GM19455 (cell line): Measurements from ENCODE around the gene KAZN.

Source experiments
- ATAC-seq: cut with Tn5 transposase; IDR thresholded peaks from one replicate; pipeline ENCODE4 v1.9.1; 2021; ENCODE audit not compliant: unreplicated experiment

The KAZN gene

DNA sequence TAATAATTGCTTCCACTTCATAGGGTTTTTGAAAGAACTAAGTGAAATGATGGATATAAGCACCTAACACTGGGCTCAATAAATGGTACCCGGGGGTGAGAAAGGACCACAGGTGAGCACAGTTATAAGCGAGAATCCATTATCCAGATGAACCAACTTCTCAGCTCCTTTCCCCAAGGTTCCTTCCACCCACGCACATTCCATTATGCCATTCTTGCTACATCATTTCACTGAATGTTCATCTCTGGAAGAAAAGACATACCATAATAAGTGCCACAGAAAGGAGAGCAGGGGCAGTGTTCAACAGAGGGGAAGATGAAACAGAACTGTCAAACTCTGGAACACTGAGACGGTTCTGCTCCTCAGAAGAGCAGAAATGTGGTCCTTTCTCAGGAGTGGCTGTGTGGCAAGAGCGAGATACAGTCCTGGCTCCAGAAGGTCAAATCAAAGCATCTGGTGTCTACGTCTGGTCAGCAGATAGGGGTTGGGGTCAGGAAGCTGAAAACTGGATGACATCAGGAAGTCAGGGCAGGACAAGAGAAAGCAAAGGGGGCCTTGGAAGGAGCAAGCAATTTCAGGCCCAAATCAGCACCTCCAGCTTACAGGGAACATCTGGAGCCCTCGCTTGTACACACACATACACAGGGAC is 299.6 kb downstream of the KAZN start:
- ATAC-seq = no peak

DNA sequence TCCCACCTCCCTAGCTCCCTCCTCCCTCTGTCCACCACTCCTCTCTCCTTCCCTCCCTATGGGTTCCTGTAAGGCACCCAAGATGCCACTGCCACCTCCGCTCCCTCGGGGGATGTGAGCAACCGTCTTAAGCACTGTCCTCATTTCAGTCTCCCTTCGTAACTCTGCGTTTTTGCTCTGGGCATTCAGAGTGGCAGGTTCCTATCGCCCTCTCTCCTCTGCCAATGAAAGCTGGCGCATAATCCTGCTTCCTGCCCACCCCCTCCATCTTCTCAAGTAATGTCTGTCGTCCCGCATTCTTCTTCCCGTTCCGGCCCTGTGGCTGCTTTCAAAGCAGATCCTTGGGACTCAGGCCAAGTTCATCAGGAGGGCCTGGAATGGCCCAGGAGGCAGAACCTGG is 301.2 kb downstream of the KAZN start:
- no peak for ATAC-seq

DNA sequence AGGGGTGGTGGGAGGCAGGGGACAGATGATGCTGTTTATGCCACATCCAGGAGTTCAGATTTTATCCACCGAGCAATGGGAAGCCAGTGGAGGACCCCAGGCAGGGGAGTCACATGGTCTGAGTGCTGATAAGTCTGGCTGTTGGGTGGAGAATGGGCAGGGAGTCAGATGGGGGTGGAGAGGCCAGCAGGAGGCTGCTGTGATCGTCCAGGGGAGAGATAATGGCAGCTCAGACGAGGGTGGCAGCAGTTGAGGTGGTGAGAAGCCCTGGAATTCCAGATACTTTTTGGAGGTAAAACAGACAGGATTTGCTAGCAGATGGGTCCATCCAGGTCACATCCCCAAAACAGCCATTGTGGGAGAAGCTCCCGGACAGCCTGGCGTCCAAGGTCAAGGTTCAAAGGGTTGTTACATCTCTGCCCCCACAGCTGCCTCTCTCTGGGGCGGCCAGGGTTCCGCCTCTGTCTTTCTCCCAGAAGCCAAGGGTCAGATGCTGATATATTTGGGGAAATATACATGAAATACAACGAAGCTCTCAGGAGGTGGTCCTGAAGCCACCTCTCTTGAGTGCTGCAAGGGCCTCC is 303.0 kb downstream of the KAZN start:
- ATAC-seq = no peak

DNA sequence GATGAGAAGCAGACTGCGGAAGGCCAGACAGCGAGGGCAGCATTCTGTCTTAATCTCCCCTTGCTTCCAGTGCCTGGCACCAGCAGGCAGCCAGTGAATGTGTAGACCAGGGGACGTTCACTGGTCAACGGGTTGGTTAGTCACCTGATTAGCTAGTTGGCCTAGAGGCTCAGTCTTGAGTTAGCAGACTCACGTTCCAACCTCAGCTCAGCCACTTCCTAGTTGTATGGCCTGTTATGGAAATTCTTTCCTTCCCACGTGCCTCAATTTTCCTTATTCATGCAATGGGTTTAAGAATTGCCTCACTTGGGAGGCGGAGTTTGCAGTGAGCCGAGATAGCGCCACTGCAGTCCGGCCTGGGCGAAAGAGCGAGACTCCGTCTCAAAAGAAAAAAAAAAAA is 305.4 kb downstream of the KAZN start:
- ATAC-seq = no peak

DNA sequence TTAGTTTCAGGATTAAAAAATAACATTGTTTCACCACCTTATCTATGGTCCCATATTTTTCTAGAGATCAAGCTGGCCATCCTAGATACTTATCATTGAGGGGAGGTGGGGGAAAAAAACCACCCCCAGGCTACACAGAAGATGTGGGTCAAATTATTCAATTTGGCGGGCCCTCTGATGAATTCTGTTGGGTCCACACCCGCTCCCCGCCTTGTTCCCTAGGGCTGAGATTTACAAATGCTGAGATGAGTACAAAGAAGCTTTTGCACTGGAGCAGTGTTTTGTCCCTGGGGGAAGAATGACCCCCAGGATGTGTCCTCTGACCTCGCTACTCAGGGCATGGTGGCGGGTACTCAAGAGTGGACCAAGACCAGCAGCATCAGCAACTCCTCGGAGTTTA is 308.2 kb downstream of the KAZN start:
- ATAC-seq = no peak

DNA sequence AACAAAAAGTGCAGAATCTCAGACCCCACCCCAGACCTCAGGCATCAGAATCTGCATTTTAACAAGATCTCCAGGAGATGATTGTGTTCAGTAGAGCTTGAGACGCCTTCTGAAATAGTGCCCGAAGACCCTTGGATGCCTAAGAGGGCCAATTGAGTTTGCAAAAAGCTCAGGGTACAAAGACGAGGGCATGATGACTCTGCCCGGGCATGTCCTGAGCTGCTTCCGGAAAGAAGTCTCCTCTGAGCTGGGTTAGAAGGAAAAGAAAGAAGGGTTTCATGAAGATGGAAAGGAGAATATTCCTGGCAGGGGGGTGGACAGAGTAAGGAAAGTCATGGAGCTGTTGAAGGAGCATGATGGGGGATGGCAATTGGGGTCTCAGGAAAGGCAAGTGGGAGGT is 308.9 kb downstream of the KAZN start:
- ATAC-seq = no peak

DNA sequence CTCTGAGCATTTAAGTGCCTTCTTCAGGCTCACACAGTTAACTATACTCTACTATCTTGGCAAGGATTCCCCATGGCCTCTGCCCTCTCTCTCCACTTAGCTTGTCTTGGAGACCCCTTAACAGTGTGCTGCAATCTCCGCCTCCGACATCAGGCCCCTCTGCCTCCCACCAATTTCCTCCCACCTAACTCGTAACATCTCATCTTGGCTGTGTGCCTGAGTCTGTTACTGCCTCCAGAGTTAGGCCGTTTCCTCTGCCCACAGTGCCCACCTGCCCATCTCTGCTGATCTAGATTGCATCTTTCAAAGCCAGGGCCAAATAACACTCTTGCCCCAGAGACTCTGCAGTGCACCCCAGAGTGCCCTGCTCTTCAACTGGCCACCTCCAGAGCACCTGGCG is 310.8 kb downstream of the KAZN start:
- no peak for ATAC-seq

DNA sequence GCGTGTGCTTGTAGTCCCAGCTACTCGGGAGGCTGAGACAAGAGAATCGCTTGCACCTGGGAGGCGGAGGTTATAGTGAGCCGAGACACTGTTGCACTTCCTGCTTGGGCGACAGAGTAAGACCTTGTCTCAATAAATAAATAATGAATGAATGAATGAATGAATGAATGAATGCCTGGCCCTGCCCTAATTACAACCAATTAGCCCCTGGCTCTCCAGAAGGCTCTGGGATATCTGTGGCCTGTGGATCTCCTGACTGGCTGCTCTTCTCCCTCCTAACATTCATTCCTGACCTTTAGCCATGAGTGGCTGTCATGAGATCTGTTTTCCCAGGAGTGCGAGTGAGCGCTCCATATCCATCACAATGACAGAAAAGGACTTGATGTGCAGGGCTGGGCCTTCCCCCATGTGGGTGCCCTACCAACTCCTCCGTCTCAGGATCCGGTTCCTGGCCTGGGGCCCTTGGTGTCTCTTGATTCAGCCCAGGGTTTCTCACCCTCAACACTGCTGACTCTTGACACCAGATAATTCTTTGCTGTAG is 311.5 kb downstream of the KAZN start:
- ATAC-seq = no peak

DNA sequence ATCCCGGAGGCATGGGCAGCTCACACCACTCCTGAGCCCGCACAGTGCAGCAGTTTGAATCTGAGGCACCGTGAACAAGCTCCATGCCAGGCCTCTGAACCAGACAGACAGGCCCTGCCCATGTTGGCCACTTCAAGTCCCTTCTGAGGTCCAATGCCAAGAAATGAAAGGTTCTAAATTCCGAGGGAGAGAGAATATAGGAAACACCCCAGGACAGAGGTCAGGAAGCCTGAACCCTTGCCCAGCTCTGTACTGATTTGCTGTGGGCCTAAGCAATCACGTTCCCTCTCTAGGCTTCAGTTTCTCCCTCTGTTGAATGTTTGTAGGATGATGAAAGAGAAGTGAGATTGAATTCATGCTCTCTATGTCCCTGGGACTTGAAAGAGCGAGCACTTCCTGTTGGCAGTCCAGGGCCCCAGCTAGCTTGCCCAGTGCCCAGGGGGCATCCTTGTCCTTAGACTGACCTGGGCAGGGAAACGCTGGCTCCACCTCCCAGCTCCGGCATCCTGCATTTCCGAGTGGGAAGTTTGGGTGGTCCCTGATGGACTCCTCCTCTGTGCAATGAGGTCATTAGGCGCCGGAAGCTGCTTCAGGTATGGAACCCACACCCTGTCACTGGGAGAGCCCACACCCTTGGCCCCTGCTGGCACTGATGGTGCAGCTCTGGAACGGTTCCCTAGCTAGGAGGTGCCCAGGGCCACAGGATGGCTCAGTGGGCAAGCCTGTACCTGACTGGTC is 312.7 kb downstream of the KAZN start:
- ATAC-seq = no peak

DNA sequence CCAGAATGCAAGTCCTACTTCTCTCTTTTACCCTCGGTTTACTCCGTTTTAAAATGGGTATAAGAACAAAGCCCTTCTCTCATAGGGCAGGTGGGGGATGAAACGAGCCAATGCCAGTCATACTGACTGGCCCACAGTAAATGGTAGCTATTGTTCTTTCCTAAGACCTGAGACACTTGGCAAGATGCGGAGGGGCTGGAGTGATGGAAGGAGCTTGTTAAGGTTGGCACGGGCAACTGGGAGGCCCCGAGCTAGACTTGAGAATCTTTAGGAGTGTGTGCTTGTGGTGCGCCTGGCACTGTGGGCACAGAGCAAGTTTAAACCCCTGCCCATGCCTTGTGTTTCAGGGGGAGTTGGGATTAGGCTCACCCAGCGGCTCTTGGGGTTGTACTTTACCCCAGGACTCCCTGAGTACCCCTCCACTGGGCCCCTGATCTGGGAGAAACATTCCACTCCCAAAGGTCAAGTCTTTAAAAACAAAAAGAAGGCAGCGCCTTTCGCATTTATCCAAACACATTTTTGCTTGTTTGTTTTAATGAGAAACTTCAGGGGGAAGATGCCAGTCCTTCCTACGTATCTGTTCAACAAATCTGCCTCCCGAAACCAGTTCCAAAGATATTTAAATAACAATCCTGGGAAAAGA is 314.5 kb downstream of the KAZN start:
- ATAC-seq = no peak

DNA sequence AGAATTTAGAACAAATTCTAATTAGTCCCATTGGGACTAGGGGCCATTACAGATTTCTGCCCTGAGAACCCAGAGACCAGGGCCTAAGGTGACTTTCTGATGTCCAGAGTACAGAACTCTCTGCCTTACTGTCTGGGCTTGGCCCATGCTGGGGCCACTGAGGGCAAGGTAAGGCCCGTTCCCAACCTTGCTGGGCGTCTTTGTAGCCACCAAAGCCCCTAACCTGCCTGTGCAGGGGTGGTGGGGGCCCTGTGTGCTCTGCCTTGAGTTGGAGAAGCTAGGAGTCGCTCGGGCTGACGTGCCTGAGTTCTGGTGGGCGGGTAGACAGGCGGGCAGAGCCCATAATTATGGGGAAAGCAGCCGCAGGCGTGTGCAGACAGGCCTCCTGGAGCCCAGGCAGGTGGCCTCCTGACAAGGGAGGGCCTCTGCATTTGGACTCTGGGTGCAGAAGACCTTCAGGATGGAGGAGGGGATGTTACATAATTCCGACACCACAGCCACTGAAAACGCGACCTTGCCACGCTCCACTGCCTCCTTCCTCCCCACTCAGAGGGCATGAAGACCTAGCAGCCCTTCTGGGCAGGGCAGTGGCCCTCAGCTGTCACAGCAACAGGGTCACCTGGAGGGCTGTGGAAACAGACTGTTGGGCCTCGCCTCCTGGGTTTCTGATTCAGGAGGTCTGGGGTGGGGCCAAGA is 315.1 kb downstream of the KAZN start:
- no peak for ATAC-seq

DNA sequence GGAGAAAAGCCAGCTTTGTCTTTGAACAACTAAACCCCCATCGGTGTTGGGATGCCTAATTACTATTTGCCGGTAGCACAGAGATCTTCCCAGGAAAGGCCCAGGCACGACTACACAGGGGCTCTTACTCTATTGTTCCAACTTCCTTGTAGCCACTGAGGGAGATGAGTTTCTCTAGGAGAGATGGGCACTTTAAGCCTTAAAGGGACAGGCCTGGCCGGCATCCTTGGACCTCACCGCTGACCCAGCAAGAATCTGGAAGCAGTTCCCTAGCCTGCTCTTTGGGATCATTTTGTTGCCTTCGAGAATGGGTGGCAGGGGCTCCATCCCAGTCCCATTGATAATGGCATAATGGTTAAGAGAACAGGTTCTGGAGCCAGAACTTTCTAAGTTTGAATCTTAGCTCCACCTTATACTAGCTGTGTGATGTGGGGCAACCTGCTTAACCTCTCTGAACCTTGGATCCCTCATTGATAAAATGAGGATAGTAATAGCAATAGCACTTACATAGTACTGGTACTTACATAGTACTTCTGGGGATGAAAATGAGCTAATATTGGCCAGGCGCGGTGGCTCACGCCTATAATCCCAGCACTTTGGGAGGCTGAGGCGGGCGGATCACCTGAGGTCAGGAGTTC is 316.0 kb downstream of the KAZN start:
- ATAC-seq = no peak

DNA sequence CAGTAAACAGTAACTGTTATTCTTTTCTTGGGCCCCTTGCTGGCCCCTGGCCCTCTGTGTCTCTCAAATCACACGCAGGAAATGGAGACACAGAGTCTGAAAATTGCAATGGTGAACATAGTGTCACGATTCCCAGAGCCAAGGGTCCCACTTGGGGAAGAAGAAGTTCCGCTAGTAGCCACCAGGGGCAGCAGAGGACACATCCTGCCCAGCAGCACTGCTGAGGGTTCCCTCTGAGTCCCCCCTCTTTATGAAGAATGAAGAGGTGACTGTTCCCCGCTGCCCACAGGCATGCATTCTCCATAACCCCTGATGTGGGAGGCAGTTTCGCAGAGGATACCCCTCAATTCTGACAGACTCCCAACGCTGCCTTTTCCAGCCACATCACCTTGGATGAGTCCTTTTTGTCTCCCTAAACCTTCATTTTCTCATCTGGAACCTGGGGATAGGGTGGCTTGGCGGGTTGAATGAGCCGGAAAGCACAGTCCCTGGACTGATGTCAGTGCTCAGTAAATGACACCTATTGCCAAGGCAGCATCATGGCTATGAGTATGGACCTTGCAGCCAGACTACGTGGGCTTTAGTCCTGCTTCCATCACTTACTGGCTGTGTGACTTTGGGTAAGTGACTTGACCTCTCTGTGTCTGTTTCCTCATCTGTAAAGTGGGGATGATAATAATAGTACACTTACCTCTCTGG is 317.0 kb downstream of the KAZN start:
- peak; percentile 68 for ATAC-seq

DNA sequence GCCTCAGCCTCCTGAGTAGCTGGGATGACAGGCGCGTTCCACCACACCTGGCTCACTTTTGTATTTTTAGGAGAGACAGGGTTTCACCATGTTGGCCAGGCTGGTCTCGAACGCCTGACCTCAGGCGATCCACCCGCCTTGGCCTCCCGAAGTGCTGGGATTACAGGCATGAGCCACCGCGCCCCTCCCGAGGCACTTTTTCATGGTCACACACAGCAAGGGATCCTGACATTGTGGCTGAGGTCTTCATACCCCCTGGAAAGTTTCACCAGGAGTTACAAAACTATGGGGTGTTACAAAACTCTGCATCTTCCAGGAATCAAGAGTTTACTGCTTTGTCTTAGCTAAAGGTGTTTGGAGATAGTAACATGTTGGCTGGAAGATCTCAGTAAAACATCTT is 320.8 kb downstream of the KAZN start:
- ATAC-seq = no peak

DNA sequence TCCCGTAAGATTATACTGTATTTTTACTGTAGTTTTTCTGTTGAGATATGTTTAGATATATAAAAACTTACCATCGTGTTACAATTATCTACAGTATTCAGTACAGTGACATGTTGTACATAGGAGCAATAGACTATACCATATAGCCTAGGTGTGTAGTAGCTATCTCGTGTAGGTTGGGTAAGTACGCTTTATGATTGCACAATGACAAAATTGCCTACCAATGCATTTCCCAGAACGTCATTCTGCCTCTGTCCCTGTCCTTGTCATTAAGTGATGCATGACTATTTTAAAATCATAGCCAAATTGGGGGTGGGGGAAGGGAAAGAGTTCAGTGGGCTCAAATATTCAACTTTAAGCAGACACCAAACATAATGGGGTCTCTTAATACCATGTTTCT is 321.3 kb downstream of the KAZN start:
- ATAC-seq = no peak

DNA sequence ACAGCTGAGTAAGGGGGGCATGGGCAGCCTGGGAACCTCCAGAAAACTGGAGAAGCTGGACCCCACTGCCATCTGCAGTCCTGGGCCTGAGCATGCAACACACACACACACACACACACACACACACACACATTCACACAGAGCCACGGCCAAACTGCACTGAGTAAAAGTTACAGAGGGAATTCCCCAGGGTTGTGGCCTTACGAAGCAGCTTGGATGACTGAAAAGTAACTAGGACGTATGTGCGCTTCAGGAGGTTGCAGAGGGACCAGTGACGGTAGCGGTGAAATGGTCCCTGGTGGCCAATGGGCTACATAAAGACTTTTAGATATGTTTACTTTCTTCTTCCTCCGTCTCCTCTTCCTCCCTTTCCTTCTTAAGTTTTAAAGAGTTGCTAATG is 322.6 kb downstream of the KAZN start:
- no peak for ATAC-seq

DNA sequence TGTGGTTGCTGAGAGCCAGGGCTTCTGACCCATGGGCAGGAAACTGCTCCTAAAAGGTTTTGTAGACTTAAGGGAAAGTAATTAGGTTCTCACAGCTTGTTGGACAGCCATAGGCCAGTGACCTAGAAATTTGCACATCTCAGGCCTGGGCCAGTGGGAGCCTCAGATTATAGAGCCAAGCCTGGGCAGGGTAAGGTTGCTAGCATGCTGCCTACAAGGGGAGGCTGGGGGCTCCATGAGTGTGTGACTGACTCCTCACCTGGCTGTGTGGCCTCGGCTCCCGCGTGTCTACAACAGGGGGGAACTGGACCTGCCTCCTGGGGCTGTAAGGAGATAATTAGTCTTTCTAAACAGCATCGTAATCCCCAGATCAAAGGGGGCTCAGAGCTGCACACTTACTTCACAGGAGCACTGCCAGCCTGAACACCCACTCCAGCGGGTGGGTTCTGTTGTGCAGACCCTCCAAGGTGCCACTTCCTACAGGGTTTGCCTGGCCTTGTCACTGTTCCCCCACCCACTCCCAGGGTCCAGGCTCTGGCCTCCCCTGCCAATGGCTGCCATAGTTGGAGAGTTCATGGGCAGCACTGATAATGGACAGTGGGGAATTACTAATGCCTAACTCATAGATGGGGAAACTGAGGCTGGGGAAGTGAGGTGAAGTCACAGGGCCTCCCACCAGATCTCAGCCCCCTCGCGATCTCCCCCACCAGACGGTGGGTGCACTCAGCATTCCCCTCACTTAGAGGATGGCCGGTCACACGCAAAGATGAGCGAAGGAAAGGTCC is 324.6 kb downstream of the KAZN start:
- ATAC-seq = no peak

DNA sequence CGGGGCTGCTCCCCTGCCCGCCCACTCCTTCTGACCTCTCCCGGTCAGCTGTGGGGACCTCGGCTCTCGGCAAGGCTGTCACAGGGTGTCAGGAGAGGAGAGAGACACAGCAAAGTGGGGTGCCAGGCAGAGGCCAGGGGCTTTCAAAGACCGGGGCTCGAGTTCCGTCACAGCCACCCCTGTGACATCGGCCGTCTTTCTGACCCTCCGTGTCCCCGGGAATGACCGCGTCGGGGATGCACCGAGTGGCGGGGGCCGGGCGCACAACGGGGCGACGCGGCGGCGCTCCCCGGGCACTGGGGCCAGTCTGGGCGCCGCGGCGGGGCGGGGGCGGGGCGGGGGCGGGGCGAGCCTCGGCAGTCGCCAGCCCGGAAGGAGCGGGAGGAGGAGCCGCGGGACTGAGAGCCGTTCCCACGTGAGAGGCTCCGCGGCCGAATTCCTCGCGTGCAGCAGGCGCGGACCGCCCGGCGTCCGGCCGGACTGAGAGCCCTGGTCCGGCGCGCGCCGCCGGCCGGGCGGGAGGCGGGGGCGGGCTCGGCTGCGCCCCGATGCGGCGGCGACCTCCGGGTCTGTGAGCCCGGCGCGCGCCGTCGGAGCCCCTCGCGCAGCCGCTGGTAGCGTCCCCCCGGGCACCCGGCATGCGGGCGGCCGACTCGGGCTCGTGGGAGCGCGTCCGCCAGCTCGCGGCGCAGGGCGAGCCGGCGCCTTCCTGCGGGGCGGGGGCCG is 325.4 kb downstream of the KAZN start:
- no peak for ATAC-seq
